Activated T-cell treated with anti-CD3 and anti-CD28 coated beads for 4 hours (primary cell): Measurements from ENCODE around the gene RHOF.

Source experiments
- DNase-seq: peaks from one replicate; pipeline ENCODE4 v3.0.0-alpha.2; 2020

The RHOF gene

DNA sequence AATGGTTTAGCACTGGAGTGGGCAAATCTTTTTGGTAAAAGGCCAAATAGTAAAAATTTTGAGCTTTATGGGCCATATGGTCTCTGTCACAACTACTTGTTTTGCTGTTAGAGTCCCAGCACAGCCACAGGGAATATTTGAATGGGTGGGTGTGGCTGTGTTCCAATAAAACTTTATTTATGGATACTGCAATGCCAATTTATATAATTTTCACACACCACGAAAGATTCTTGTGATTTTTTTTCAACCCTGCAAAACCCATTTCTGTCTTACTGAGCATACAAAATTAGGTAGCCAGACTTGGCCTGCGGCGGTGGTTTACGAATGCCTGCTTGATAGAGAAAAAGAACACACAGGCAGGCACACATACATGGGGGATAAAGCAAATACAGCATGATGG, 52.6 kb downstream of the RHOF start:
- DNase-seq: no peak

DNA sequence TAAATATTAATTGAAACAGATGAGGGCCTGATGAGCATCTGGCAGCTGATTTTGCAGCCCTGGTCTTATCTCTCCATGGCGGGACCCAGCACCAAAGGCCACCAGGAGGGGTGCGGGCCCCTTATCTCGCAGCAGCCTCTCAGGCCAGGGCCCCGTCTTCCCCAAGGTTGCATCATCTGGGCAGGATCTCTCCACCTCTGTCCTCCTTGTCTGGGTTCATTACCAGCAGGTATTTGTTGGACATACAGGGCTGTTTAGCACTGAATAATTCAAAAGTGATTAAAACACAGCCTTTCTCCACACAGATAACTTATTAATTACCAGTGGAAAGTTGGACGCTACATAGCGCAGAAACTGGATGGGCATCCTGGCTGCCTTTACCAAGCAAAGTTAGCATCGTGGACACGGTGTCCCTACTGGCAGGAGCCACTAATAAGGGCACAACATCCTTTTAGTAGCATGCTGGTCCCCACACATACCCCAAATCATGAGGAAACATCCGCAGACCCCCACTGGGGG, 55.1 kb downstream of the RHOF start:
- no peak for DNase-seq

GRCh38 chr12:121733849-121734248, 59.6 kb downstream of the RHOF start:
- no peak for DNase-seq

GRCh38 chr12:121731473-121731872, 62.0 kb downstream of the RHOF start:
- no peak for DNase-seq

- DNase-seq: no peak
Observed at GRCh38 chr12:121729021-121729420, 64.5 kb downstream of the RHOF start.
